Inferior parietal cortex (tissue), 1 donor: ENCODE results near the gene RTN4R.
"Not testable (repeated sequence)": the region's sequence is repeated elsewhere in the genome, so short reads cannot be mapped to it uniquely, and the experiment has no call there.

Source experiments
- DNase-seq: peaks from one replicate; pipeline ENCODE4 v3.0.0-alpha.2; 2016; ENCODE audit errors: extremely low spot score

RTN4R gene

GRCh38 chr22:20268279-20269012 is at the start of gene RTN4R:
RTN4R (minus strand) TSS chr22:20268318; CDS start chr22:20268092, 226 bp downstream.
- DNase-seq: peak; percentile 66

DNA sequence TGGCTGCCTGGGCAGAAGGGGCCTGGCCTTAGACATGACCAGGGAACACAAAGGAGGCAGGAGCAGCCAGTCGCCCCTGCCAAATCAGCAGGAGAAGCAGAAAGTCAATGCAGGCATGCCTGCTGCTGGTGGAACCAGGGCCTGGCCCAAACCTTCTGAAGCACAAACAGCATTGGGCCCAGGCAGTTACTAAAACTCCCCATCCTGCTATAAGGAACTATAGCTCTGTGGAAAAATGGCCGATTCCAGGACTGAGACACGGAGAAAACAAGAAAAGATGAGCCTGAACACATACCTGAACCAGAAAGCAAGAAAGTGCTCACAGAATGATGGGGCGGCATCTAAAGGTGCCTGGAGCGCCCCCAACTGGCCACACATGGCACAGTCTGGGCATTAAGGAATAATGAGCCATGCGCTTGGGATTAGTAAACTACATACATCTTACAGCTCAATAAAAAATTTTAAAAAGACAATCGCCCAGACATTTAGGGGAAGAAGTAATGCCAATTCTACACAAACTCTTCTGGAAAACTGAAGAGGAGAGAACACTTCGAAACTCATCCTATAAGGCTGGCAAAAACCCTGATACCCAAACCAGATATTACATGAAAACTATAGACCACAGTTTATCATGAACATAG is 49.4 kb upstream of the RTN4R start:
- not testable (repeated sequence) for DNase-seq

DNA sequence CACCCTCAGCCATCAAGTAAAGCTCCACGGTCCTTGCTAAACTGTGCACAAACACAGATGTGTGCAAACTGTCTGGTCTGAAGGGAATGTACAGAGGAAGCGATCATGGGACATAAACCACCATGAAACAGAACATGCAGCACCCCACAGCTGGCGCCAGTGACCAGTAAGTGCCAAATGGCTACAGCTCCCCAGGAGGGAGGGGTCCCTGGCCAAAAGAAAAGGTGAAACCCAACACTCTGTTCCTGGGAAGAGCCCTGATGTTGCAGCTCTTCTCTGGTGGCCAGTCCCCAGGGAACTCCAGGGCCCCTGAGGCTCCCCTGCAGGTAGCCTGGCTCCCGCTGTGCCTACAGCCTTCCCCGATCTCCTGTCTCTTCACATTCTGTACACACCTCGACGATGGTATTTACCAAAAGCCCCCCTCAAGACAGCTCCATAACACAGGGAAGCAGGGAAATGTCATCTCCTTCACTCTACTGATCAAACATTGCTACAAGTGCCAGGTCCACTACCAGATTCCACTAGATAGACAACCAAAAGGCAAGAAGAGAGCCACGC is 48.8 kb upstream of the RTN4R start:
- no peak for DNase-seq

DNA sequence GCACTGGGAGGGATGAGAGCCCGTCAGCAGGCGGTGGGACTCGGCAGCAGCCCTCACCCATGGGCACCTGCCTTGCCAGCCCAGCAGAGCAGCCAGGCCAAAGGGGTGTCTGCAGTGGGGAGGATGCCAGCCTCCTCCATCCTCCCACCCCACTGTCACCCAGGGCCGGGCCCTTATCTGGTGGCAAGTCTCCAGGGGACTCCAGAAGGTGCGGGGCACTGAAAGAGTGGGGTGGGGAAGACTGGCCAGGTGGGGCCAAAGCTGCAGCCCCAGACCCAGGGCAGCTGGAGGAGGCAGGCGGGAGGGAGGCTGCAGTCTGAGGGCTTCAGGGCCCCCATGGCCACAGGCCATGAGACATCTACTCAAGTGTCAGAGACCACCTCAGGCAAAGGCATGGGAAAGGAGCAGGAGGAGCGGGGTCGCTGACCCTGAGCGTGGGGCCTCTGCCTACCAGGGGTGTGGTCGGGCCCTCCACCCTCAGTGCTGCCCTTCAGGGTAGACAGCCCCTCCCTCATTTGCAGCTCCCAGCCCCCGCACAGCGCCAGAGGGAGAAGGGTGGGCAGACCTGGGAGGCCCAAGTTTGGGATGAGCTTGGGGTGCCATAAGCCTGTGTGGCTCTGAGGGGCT is 48.2 kb upstream of the RTN4R start:
- DNase-seq: no peak

DNA sequence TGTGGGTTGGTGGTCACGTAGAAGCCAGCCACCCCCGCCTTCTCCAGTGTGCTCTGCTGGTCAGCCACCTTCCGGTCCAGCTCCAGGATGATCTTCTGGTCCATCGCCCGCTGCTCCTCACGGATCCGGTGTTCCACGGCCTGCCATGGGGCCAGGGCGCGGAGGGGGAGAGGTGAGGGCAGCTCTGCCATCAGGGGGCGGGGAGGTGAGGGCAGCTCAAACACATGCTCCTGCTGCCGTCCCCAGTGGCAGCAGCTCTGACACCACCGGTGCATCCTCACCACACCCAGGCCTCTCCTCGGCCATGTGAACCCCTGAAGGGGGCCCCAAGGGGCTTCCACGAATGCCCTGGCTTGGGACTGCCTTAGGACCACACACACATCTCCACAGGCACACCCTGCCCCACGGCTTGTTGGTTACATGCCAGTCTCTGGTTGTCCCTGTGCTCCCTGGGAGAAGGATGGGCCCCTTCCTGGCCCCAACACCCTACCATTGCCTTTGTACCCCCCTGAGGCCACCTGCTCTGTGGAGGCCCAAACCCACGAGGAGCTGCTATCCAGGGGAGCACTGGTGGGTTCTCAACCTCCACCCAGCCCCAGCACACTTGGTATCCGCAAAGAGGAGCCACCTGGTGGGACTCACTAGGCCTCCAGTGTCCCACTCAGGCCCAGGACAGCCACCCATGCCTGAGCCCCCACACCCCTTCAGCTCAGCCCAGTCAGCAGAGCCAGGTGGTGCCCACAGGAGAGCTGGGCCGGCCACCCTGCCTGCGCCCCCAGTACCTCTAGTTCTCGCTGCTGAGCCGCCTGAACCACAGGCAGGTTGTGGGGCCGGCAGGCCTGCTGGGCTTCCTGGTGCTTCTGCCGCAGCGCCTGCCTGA is 47.5 kb upstream of the RTN4R start:
- DNase-seq: no peak

GRCh38 chr22:20314741-20315336 is 46.7 kb upstream of the RTN4R start:
- DNase-seq: not testable (repeated sequence)

GRCh38 chr22:20314206-20314605 is 46.1 kb upstream of the RTN4R start:
- not testable (repeated sequence) for DNase-seq

- not testable (repeated sequence) for DNase-seq
Observed at GRCh38 chr22:20313306-20314077, 45.4 kb upstream of the RTN4R start.

DNA sequence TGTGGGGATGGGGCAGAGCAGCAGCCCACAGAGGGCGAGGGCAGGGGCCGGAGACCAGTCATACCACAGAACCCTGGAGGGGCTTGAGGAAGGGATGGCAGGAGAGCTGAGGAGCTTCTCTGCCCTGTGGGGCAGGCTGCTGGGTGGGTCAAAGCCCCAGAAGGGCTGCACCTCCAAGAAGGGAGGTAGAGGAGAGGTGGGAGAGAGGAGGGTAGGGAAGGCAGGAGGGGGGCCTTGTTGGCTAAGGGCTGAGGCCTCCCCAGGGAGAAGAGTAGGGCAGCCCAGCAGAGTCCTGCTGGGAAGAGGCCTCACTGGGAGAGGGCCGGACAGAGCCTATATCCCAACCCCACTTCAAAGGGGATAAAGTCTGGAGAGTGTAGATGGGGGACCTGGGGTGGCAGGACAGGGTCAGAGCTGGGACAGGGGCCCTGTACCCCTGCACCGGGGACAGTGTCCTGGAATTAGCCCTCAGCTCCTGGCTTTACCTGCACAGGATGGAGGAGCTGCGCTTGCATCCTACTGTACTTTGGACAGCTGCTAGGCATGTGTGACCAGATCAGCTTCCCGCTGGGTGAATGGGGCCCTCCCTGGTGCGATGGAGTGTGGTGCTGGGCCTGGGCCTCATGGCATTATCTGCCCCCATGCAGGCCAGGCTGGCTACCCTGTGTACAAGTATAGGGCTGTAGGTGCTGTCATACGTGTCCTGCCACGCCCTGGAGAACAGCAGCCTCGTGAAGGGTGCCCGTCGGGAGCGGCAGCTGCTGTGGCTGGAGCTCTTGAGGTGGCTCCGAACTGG is 44.5 kb upstream of the RTN4R start:
- no peak for DNase-seq

DNA sequence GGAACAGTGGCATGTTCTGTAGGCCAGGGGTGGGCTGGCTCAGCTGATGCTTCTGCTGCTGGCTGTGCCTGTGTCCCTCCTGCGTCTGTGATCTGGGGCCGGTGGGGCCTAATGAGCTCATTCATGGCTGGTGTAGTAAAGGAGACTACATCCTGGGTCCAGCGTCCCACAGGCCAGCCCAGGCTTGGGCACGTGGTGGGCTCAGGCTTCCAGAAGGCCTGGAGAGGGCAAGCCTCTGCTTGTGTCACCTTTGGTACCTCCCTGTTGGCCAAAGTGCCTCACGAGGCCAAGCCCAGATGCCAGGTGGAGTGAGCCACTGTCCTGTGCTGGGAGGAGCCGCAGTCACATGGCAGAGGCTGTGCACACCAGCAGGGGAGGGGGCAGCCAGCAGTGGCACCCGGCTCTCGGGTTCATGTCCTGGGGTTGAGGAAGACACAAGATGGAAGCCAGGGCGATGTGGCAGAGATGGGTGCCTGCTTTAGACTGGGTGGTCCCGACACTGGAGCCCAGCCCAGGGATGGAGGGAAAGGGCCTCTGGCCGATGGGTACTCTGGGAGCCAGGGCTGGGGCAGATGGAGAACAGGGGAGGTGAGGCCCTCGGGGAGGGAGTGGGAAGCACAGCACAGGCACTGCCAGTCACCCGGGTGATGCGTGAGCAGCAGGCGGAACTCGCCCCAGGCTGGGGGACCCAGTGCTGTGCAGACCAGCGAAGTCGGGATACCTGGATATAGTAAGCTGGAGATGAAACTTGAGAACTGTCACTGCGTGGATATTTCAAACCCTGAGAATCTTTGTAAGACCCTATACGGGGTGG is 43.3 kb upstream of the RTN4R start:
- DNase-seq: not testable (repeated sequence)

DNA sequence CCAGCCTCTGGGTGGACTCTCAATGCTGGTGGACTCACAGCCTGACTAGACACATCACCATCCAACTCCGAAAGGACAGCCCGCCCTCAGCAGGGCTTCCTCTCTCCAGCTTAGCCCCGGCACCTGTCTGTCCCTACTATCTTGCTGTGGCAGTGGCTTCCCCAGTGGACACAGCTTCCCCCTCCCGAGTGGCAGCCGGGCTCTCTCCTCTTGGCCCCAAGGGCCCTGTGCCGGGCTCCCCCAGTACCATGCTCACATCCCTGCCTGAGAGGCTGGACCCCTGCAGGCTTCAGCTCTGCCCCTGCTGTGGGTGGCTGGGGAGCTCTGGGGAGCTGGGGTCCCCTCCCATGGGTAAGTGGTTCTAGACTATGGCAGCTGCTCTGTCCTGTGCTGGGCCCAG is 42.7 kb upstream of the RTN4R start:
- not testable (repeated sequence) for DNase-seq

- DNase-seq: not testable (repeated sequence)
Observed at GRCh38 chr22:20310180-20310579, 42.1 kb upstream of the RTN4R start.

DNA sequence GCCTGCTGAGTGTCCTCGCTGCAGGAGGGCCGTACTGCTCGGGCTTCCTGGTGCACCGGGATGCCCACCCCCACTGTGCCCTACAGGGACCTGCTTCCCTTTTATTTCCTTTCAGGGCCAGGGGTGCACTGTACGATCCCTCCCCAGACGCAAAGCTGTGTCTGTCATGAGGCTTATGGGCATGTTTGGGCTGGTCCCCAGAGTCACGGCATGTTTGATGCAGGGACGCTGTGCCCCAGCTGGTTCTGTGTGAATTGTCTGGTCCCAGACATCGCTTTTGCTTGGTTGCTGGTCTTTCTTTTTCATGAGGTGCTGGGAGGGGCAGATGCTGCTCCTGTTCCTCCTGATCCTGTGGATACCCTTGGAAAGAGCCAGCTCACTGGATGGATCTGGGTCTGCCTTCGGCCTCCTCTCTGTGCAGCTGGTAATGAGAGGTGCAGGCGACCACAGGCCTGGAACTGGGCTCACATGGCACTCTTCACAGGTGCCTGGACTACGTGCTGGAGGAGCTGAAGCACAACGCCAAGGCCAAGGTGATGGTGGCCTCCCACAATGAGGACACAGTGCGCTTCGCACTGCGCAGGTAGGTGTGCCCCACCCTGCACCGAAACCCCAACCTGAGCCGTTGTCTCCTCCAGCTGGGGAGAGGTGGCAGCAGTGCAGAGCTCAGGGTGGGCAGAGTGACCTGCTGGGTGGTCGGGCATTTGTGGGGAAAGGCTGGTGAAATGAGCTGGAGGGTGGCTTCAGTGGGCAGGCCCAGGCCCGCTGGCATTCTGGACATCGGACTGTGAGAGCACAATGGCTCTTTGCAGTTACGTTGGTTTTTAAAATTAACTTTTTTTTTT is 40.9 kb upstream of the RTN4R start:
- DNase-seq: not testable (repeated sequence)

- not testable (repeated sequence) for DNase-seq
Observed at GRCh38 chr22:20307448-20308447, 39.6 kb upstream of the RTN4R start.

DNA sequence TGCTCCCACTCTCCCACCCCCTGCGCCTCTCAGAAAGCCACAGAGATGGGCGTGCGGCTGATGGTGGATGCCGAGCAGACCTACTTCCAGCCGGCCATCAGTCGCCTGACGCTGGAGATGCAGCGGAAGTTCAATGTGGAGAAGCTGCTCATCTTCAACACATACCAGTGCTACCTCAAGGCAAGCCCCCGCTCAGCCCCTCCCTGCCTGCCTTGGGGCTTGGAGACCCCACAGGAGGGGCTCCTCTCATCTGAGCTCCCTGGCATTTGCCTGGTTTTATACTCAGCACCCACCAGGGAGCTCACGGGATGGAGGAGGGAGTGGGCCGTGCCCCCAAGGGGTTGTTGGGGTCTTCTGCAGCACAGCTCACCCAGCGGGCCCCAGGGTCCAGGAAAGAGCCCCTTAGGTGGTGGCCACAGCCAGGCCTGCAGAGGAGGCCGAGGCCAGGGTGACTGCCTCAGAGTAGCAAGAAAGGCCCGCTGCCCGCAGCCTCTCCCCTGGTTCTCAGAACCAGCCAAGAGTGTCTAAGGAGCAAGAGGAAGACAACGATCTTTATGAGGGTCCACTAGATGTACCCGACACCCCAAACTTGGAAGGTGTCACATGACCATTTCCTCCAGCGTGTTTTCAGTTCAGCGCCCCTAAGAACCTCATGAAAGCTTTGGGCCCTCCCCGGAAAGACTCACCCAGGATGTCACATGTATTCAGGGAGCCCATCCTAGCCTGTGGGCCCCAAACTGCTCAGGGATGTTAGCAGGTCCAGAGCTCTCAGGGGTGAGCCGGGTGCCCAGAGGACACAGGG is 38.7 kb upstream of the RTN4R start:
- DNase-seq: not testable (repeated sequence)
